Measurements from ENCODE around the gene CYP2A7.
"Not testable (repeated sequence)": the region's sequence is repeated elsewhere in the genome, so short reads cannot be mapped to it uniquely, and the experiment has no call there.

DNA sequence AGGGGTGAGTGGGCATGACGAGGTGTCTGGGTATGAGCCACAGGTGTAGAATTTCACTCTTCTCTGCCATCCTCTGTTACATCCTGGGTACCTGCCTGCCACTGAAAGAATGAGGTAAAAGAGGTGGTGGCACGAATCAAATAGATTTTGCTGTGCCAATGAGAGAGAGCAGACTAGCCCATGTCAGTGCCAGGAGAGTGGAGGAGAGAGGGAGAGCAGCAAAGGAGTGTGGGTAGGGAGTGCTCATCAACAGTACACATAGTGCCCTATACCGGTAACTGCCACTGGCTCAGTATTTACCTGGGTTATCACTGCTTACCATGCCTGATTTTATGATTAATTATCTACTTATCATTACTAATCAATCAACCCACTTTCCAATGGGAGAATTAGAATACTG, 47.9 kb upstream of the CYP2A7 start:
- TF ChIP-seq POLR2A (IDR thresholded peaks at IDR 0.05; ENCODE audit: low read length); GATA1 (IDR thresholded peaks at IDR 0.05; ENCODE audit: low read depth, low read length): not testable (repeated sequence)
